Measurements from ENCODE around the gene GIMAP5.

DNA sequence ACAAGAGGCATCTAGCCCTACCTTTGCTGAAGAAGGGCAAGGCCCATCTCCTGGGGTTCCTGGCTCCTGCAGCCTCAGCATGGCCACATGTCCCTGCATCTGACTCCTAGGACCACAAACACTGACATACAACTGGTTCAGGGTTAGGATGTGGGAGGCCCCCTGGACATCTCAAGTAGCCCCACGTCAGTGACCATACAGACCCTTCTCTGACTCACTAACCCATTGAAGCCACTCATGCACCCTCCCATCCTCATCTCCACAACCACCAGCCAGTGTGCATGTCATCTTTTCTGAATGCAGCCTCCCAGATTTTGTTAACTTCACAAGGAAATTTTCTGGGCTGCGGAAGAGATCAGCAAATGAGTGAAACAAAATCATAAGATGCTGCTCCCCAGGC is 44.7 kb downstream of the GIMAP5 start:
- TF ChIP-seq SUZ12 (IDR thresholded peaks at IDR 0.05; ENCODE audit: extremely low read depth, insufficient read depth, insufficient read length) (no peak), YY1 (IDR thresholded peaks at IDR 0.05; ENCODE audit: insufficient read depth, insufficient read length) (no peak)

Data from NT2/D1 (cell line).